MV-4-11 (cell line): Measurements from ENCODE around the gene TTC33.
"Not testable (repeated sequence)": the region's sequence is repeated elsewhere in the genome, so short reads cannot be mapped to it uniquely, and the experiment has no call there.

ENCODE experiments used
- DNase-seq: peaks from one replicate; lab custom pipeline; 2025; lab: John Stamatoyannopoulos, UW

TTC33 gene

DNA sequence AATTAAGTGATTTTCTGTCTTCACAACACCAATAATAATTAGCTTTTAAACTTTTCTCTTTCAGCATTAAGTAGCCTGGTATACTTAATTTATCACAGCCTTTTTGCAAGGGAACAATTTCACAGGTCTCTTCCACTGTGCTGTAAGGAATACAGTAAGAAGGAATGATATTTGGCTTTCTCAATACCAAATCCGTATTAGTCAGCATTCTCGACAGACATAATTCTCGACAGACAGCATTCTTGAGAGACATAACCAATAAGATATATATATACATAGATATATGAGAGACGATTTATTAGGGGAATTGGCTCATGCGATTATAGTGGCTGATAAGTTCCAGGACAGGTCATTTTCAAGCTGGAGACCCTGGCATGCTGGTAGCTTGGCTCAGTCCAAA is 24.4 kb upstream of the TTC33 start:
- no peak for DNase-seq

DNA sequence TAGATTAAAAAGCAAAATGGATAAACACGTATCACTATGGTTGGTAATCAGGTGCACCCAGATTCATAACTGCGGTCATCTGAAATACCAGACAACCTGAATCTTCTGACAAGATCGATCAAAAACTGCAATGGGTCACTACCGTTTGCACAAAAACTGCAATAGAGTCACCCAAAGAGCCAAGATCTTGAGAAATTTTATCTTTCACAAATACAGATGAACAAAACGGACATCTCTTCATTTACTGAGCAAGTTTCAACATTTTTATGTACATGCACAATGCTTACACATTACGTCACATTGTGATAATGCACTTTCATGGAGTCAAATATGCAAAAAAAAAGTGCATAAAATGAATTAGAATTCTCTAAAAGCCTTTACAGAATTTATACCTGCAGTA is 23.8 kb upstream of the TTC33 start:
- DNase-seq: no peak

DNA sequence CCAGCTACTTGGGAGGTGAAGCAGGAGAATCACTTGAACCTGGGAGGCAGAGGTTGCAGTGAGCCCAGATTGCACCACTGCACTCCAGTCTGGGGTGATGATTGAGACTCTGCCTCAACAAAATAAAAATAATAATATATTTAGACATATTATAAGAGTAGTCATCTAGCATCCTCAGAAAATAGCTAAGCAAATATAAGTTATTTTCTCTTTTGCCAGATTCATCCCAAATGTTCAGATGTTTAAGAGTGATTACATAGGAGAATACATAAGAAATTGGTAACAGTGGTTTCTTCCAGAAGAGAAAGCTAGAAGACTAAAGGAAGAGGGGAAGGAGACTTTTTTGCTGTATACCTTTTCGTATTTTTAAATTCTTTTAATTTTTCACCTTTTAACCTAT is 22.4 kb upstream of the TTC33 start:
- DNase-seq: no peak

DNA sequence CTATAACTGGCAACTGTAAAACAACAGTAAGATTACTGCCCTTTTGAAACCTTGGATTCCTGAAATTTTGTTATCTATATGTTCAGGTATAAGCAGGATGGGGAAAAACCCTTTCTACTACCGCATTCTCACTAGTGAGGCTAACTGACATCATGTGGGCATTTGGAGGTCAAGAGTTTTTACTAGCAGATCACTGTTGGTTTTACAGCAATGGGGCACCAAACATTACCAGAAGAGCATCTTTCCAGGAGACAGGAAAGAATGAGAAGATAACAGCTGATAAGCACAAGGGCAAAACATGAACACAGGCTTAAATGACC is 20.9 kb upstream of the TTC33 start:
- DNase-seq: no peak

DNA sequence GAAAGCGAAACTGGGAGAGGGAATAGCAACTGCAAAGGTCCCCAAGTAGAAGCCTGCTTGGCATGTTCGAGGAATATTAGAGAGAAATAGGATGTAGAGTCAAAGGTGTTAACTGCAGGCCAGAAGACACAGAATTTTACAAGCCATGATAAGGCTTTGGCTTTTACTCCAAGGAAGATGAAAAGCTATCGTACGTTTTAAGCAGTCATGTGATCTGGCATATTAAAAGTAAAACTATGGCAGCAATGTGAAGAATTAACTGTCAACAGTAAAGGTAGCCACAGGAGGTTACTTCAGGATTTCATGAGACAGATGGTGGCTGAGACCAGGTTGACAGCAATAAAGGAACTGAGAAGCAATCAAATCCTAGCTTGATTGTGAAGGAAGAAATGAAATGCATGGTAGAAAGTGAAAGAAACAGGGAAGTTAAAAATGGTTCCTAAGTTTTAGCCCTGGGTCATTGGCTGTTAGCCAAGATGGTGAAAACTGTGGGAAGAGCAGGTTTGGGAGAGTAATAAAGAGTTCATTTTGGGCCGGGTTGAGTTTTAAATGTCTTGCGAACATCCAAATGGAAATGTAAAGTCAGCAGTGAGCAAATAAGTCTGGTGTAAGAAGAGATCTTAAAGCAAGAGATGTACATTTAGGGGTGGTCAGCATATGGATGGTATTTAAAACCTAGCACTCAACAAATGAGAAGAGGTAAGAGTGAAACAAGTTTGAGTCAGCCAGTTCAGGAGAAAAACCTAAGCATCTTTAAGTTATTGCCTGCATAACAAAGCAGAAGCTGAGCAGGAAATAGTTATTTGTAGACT is 20.3 kb upstream of the TTC33 start:
- peak; percentile 56 for DNase-seq

DNA sequence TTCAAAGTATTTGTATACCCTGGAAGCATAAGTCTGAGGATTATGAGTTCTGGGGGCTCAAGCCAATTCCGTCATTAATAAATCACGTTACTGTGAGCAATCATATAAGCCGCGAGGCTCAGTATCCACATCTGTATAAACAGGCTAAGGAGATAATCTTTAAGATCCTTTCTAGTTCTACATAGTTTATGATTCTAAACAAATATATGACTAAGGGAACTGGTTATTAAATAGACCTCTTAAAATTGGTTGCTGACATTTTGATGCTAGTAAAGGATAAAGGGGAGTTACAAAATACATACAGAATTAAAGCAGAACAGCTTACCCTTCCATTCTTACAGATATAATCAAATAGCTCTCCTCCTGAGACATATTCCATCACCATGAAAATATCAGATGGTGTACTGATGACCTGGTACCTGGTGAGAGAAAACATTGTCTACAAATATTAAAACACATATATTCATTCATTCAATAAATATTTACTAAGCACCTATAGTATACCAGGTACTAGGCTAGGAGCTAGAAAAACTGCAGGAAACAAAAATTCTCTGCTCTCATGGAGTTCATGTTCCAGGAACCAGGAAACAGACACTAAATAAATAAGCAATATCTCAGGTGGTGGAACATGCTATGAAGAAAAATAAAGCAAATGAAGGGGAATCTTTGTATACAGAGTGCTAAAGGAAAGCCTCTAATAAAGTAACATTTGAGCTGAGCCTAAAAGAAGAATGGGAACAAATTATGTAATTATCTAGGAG is 19.5 kb upstream of the TTC33 start:
- DNase-seq: no peak

DNA sequence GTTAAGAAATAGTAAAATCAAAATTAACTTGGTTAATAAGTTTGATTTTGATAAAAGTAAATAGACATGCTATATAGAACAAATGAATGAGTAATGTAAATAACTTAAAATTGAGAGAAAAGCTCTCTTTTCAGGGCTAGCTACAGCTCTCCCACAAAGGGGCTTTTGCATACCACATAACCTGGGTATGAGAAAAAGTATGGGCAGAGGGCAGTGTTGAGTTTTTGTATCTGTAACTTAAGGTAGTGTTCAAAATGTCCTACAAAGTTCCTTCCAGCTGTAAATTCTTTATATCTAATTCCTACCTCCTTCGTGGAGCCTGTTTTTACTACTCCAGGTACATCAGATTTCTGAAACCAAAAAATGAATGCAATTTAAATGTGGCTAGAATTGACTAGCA is 18.9 kb upstream of the TTC33 start:
- no peak for DNase-seq

DNA sequence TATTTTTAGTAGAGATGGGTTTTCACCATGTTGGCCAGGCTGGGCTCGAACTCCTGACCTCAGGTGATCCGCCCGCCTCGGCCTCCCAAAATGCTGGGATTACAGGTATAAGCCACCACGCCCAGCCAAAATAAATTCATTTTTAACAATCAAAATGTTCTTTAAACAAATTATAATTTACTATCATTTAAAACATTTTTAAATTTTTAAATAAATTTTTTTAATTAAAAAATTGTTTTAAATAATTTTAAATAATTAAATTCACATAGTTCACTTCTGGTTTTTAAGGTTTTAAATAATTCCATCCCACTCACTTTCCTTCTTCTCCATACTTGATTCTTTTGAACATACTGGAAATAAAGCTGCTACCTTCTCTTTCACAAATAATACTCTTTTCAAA is 15.0 kb upstream of the TTC33 start:
- no peak for DNase-seq

DNA sequence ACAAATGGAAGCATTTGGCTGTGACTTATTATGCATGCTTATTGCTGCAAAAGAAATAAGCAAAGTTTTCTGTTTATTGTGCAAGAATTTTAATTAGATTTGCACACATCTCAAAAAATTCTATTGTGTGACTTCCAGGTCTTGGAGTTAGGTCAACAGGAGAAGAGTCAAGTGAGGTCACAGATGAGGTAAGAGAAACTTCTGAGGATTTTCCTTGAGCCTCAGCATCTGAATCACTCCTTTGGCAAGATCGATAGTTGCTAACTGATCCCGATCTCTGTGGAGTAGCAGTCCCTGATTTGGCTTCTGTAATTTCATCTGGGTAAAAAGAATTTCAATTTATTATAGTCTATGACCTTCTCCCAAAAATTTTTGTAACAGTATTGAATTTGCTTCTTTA is 6.9 kb upstream of the TTC33 start:
- DNase-seq: no peak

DNA sequence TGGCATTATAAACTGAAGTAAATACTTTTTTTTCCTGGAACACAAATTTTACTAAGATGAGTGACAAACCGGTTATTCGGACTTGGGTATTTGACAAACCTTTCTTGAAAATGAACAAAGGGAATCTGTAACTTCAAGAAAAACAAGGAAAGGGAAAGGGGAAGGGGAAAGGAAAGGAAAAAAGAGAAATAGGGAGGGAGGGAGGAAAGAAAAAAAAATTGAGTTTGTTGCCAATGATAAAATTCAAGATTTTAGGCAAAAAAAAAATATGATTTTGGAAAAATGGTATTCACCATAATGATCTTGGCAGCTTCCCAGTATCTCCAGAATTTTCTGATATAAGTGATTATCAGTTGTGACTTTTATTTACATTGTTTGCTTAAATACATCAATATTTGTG is 1.6 kb upstream of the TTC33 start:
- no peak for DNase-seq

DNA sequence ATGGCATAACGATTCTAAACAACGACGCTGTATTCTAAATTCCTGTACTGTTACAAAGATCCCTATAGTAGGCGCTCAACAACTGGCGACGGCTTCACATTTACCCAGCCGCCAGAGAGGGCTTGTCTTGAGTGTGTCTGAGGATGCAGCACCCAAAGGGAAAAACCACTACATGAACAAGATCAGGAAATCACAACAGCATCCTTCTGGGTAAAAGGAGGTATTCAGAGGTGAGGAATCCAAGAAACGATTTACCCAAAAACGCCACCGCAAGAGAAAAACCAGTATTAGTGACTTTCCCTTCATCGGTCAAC is 711 bp downstream of the TTC33 start:
- DNase-seq: peak; percentile 76

DNA sequence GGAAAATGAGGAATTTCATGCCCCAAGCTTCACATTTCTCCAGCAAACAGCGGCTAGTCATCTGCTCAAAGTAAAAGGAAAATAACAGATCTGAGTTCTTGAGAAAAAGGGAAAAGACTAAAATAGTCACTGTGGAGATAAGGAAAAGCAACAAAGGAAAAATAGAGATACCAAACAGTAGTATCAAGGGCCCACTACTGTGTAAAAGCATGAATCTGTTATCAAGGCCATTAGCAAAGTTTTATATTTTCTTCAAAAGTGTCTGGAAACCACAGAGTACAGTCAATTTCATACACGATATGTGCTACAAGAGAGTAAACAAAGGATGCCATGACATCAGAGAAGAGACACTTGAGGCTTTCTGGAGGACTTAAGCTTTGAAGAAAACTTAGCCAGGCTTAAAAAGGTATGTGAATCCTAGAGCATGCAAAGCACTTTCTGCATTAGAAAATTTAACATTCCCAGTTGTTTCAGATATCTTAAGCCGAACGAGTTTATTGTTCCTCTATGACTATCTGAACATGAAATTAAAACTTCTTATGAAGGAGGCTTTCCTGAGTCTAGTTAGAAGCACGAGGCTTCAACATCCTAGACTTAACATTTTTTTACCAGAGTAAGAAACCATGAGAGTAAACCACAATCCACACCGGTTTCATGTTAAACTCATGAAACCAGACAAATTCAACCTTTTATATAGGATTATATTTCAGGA is 1.2 kb downstream of the TTC33 start:
- DNase-seq: no peak

DNA sequence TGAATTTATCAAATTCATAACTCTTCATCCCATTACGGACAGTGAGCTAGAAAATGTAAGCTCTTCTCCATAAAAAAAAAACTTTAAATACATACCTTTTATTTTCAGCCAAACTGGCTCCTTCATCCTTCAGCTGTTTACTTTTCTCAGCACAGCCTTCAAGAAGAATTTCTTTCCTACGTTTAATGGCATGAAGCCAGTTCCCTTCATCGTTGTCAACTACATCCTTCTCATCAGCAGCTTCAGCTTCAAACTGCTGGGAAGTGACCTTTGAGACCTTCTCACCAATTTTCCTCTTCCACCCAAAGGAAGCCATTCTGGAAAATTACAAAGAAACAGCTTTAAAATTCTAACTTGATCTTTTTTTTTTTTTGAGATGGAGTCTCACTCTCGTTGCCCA is 9.1 kb downstream of the TTC33 start:
- DNase-seq: no peak

DNA sequence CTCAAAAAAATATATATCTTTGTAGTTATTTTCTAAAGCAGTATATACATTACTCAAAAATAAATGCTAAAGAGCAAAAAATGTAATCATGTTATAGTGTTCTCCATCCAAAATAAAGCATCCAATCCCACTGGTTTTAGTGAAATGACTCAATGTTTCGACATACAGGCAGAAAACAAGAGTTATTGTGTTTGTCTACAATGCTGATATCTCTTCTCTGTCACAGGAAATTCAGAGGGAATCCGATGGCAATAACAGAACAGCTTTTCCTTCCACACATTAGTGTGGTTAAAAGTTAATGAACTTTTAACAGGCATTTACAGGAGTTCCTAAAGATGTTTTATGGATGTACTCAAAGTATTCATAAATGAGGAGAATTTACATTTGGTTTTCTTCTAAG is 12.0 kb downstream of the TTC33 start:
- DNase-seq: no peak

DNA sequence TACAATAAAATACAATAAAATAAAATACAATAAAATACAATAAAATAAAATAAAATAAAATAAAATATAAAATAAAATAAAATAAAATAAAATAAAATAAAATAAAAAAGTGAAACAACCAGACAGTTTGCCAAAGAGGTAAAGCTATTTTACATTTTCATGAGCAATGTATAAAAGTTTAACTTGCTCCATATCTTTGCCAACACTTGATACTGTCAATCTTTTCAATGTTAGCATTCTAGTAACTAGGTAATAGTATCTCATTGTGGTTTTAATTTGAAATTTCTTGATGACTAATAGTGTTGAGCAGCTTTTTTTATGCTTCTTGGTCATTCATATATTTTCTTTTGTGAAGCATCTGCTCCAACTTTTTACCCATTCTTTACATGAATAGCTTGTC is 17.3 kb downstream of the TTC33 start:
- no peak for DNase-seq

DNA sequence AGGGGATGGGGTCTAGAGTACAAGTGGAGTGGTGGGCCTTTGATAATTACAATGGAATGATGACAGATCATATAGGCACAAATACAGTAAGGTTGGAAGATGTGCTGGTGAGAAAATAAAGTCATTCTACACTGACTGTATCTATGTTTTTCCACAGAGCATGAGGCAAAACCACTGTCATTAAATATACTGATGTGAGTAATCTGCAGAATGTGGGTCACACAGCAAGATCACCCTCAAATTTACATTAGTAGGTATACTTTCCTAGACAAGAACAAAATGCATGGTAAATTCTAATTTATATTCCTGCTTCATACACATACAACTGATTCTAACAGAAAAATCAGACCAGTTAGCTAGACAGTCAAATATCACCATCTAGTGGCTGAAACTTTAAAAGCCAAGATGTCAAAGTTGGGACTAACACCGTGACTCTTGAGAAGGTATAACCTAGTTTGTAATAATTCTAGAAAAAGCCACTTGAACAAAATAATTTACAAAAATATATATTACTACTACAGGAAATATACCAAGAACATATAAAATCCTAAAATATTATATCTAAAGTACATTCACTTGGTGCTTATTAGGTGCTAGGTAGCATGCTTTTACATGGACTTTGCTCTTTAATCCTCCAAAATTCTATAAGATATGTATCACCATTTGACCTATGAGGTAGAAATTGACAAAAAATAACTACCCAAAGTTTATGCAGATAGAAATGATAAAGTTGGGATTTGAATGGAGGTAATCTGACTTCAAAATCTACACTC is 19.5 kb downstream of the TTC33 start:
- peak; percentile 64 for DNase-seq

DNA sequence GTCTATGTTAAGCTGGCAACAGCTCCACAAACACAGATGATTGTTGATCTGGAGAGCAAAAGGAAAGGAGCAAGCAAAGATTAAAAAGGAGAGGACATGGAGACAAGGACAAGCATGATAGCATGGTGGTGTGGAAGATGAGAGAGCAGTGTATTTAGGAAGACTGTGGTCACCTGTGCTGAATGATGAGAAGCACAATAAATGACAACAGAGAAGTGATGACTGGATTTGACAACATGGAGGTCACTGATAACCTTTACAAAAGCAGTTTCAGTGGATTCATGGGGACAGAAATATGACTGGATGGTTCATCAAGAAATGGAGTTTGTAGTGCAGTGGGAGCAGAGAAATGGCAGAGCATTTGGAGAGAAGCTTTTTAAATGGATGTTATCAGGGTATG is 20.2 kb downstream of the TTC33 start:
- DNase-seq: no peak

DNA sequence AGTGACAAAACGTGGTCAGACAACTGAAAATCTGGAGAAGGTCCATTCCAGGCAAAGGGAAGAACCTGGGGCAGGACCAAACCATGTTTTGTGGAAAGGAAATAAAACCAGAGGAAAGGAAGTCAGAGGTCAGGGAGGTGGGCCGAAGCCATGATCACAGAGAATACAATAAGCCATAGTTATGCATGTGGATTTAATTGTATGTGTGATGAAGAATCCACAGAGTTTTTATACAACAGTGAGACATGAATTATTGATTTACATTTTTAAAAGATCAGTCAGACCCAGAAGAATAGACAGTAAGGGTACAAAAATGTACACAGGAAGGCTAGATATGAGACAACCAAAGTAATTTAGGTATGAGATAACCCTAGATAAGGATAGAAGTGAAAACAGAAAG is 20.8 kb downstream of the TTC33 start:
- DNase-seq: no peak

DNA sequence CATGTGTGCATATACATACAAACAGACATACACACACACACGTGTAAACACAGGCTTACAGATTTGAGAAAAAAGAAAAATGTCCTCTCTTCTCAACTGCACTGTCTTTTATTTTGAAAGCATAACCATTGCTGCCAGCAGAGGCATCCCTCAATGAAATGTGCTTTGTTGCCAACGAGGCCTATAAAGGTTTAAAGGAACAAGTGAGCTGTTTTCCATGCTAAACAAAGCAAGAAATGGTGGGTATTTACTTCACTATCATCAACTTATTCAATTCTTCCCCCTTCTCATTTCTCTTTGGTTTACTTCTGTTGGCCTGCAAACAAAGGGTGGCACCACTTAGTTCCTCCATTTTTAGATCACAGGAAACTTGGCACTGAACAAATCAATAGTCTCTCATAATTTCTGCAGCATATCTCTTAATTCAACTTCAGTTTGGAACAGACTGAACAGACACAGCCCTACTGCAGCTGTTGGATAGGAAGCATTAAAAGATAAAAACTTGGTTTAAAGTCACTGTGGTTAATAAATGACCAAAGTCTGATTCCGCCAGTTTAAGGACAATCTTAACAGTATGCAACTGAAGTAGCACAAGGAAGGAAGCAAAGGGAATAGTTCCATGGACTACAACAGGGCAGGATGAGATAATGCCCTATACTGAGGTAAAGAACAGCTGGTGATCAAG is 21.7 kb downstream of the TTC33 start:
- no peak for DNase-seq

DNA sequence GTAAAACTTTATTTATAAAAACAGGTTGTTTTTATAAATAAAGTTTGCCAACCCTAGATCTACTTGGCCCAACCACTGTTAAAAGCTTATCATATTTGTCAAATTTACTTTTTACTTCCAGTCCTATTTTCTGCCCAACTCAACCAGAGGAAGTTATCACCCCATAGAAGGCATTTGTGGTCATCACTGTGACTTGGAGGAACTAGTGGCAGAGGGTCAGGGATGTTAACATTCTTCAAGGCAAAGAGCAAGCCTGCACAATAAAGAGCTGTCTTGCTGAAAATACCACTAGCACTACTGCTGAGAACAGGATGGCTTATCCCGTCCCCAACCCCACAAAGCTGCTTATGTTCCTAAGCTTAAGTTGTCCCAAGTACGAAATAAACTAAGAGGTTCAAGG is 22.3 kb downstream of the TTC33 start:
- peak; percentile 79 for DNase-seq

DNA sequence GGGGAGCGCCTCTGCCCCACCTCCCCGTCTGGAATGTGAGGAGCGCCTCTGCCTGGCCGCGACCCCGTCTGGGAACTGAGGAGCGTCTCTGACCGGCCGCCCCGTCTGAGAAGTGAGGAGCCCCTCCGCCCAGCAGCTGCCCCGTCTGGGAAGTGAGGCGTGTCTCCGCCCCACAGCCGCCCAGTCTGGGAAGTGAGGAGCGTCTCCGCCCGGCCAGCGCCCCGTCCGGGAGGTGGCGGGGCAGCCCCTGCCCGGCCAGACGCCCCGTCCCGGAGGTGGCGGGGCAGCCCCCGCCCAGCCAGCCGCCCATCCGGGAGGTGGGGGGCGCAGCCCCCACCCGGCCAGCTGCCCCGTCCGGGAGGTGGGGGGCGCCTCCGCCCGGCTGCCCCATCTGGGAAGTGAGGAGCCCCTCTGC is 33.3 kb downstream of the TTC33 start:
- DNase-seq: not testable (repeated sequence)

DNA sequence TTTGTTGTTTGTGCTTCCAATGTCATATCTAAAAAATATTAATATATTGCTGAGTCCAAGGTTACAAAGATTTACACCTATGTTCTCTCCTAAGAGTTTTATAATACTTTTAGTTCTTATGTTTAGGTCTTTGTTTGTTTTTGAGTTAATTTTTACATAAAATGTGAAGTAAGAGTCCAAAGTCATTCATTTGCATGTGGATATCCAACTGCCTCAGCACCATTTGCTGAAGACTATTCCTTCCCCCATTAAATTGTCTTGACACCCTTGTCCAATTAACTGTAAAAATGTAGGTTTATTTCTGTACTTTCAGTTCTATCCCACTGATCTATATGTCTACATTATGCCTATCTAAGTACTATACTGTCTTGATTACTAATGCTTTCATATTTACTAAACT is 35.7 kb downstream of the TTC33 start:
- DNase-seq: no peak
